Stimulated activated CD4-positive, alpha-beta T cell treated with anti-CD3 and anti-CD28 coated beads, Interleukin-4, amount 100 ng/mL, for 48 hours (primary cell): ENCODE measurements around the gene FARP2.

ENCODE experiments used
- DNase-seq, 2 donors: peaks; one replicate each; pipeline ENCODE4 v3.0.0-alpha.2; 2020; ENCODE audit warnings: low read depth in 2 of 2

The FARP2 gene

DNA sequence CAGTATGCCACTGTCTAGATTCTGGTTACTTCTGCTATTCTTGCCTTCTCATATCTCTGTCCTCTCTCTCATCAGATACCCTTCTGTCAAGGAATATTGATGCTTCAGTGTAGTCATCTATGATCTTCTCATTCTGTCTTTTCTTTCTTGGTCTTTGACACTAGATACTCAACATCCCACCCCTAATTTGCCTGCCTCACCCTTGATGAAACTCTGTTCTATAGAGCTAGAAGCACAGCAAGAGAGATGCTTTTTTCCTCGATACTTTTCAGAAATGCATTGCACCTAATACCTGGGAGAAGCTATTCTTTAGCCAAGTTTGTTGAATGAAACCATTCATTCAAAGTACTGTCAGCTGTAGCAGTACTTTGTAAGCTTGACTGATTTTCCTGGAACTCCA lies 30.8 kb upstream of the FARP2 start:
- no peak for DNase-seq

GRCh38 chr2:241329669-241330615 lies 26.1 kb upstream of the FARP2 start:
- no peak for DNase-seq

DNA sequence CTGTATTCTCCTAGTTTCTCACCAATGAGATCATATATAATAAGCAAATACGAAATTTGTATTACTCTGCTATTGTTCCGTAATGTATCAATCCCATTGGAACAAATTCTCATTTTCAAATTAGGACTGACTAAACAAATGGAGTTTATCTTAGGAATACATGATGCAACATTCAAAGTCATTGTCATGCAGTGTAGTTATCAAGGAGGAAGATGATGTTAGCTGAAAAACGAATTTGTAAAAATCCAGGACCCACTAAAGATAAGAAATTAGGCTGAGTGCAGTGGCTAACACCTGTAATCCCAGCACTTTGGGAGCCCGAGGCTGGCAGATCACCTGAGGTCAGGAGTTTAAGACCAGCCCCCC lies 25.5 kb upstream of the FARP2 start:
- DNase-seq = no peak

DNA sequence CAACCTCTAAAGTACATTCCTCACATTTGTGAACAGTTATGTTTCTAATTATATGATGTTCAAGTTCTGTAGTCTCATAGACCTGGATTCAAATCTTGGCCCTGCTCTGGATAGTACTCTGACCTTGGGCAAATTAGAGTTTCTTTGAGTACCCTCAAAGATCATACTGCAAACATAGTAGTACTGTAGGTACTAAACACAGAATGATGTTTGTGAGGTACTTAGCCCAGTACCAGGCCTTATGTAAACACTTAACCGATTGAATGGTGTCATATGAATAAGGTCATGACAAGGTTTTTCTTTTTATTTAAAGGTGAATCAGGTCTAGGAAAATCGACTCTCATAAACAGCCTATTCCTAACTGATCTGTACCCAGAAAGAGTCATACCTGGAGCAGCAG lies 21.3 kb upstream of the FARP2 start:
- no peak for DNase-seq

- DNase-seq = no peak
These were observed 16.1 kb upstream of the FARP2 start for GRCh38 chr2:241339839-241340630.

DNA sequence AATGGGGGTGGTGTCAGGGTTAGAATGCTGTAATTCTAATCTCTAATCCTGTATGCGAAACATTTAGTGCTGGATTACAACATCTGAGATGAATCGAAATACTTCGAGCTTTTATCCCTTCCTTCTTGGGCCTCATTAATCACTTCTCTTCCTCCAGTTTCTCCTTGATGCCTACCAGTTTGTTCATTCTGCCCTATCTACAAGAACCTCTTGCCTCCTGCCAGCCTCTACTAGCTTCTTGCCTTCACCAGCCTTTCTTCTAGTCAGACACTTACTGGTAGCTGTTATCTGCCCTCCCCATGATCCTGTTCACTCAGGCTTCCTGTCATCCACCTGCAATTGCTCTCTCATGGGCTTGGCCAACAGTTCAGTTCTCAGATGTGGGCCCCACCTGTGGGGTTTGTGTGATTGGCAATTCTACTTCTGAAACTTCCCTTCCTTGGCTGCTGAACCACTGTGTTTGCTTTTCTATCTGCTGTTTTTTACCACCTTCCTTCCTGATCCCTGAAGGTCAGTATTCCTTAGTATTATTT lies 15.4 kb upstream of the FARP2 start:
- no peak for DNase-seq

- no peak for DNase-seq
These were observed 11.0 kb upstream of the FARP2 start for GRCh38 chr2:241344925-241345651.

GRCh38 chr2:241349941-241350340 lies 6.1 kb upstream of the FARP2 start:
- no peak for DNase-seq

DNA sequence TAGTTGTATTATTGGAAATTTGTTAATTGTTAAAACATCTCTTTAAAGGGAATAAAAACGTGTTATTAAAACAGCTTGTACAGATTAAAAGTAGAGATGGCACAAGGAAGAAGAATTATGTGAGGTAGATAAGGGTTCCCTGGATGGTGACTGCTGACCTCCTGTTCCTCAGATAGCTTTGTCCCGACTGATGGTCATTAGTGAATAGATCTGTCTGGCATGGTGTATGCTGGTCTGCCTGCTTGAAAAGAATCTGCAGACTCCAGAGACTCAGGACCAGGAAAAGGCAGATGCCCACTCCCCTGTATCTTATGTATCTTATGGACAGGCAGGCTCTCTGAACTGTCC lies 5.6 kb upstream of the FARP2 start:
- DNase-seq = no peak

- no peak for DNase-seq
These were observed 5.0 kb upstream of the FARP2 start for GRCh38 chr2:241350878-241351639.

DNA sequence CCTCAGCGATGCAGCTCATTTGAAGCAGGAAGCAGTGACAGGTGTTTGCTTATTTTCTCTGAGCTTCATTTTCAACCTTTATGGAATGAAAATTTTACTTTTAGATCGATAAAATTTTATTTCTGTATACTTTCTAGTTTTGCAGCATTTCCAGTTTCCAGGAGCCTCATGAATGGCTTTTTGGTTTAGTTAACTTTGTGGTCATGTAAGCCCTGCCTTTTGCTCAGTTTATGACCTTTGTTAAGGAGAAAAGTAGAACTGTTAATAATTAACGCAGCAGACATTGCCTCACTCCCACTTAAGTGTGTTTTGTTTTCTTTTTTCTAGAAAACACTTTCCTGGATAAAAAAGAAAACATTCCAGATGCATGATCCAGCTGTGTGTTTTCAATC lies 4.4 kb upstream of the FARP2 start:
- DNase-seq = no peak

DNA sequence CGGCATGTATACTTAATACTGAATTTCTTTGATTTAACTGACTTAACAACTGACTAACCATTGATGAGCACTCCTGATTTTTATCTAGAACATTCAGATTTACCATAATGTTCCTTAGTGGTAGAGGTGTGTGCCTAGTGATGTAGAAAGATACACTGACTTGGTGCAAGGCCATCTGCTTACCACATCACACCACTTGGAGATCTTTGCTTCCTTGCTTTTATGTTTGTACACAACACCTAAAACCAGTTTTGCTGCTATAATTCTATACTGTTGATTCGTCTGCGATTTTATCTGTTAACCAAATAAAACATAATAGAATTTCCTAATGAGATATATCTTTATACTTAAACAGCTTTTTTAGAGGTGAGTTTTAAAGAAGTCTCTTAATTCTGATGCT lies 3.9 kb upstream of the FARP2 start:
- no peak for DNase-seq

GRCh38 chr2:241354668-241355658 lies 1.1 kb upstream of the FARP2 start:
- peak; percentile 57 to 74 for DNase-seq

- DNase-seq = no peak
These were observed 781 bp downstream of the FARP2 start for GRCh38 chr2:241356871-241357260.

GRCh38 chr2:241357531-241357930 lies 1.4 kb downstream of the FARP2 start:
- no peak for DNase-seq

DNA sequence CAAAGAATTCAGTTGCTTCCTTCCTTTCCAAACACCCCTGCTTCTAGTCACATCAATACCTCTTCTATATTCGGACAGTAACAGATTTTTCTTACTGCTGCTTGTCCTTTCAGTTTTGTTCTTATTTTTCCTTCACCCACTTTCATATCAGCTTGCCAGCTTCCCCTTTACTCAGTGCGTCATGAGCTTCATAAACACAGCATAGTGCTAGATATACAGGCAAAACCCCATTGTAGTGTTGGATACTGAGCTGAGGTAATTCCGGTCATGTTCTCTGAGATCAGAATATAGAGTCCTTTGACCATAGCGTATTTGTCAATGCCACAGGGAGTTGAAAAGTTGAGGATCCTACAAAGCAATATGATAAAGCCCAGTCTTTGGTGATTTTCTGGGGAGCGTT lies 2.4 kb downstream of the FARP2 start:
- no peak for DNase-seq

GRCh38 chr2:241359481-241360045 lies 3.5 kb downstream of the FARP2 start:
- DNase-seq = no peak

DNA sequence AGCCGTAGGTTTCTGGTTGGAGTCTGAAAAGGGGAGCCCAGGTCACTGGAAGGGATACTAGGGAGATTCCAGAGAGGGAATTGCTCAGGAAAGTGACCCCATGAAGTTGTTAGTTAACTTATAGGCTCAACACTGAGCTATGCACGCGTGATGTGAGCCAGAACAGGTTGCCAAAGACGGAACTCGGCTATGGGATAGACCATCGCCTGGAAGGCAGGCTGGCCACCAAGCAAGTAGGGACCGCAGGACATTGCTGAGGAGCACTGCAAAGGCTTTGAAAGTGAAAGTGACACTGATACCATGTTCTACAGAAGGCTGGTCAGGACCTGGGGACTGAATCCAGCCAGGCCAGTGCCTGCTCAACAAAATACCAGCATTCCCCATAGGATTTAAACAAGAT lies 7.3 kb downstream of the FARP2 start:
- DNase-seq = no peak

DNA sequence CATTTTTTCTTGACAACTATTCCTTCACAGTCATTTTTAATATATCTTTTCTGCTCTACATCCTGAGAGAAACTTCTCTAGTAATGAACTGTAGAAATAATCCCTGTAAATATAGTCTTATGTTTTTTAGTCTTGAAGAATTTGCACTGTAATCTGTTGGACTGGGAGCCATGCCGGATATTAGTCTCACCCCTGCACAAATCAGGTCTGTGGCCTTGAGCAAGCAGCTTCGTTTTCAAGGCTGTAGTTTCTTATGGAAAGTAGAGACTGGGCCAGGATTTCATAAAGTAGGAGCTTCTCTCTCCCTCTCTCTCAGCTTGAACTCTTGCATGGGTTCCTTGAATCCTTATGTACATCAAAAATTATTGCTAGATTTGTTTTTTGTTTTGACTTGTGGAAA lies 8.7 kb downstream of the FARP2 start:
- DNase-seq = no peak

GRCh38 chr2:241366678-241367077 lies 10.6 kb downstream of the FARP2 start:
- no peak for DNase-seq
